GM12874 (cell line): Measurements from ENCODE around the gene PKN2.

Experiments
- TF ChIP-seq, protein P1 (sequence below): IDR thresholded peaks from 2 replicates; pipeline ENCODE4 v1.5.1; 2011; ENCODE audit warnings: low read depth, mild to moderate bottlenecking, control low read depth, low read length, moderate library complexity; ENCODE audit not compliant: insufficient read depth

The PKN2 gene

DNA sequence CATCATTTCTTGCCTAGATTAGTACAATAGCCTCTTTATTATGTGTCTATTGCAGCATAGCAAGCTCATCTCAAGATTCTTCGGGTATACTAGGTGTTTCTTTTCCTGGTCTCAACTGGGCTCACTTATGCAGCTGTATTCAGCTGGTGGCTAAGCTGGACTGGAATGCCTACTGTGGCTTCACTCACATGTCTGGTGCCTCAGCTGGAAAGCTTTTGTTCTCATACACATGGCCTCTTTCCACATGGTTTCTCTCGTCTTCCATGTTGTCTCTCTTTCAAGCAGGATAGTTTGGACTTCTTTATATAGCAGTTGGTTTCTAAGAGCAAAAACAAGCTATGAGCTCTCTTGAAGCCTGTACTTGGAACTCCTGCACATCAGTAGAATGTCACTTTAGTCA, 45.2 kb downstream of the PKN2 start:
- TF ChIP-seq, protein P1, sequence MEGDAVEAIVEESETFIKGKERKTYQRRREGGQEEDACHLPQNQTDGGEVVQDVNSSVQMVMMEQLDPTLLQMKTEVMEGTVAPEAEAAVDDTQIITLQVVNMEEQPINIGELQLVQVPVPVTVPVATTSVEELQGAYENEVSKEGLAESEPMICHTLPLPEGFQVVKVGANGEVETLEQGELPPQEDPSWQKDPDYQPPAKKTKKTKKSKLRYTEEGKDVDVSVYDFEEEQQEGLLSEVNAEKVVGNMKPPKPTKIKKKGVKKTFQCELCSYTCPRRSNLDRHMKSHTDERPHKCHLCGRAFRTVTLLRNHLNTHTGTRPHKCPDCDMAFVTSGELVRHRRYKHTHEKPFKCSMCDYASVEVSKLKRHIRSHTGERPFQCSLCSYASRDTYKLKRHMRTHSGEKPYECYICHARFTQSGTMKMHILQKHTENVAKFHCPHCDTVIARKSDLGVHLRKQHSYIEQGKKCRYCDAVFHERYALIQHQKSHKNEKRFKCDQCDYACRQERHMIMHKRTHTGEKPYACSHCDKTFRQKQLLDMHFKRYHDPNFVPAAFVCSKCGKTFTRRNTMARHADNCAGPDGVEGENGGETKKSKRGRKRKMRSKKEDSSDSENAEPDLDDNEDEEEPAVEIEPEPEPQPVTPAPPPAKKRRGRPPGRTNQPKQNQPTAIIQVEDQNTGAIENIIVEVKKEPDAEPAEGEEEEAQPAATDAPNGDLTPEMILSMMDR: no peak

DNA sequence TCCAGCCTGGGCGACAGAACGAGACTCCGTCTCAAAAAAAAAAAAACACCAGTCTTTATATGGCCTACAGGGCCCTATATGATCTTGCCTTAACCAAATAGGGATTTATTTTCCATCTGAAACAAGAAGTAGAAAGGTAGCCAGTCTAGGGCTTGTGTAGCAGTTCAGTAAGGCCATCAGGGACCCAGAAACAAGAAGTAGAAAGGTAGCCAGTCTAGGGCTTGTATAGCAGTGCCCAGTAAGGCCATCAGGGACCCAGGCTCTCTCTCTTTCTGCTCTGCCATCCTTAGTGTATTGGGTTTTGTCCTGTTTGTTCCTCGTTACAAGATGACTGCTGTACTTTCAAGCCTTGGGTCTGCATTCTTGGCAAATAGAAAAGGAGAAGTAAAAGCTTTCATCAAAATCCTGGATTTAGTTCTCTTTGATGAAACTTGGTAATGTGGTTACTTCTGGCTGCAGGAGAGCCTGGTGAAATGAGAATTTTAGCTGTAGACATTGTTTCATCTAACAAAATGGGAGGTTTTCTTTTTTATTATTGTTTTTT, 46.1 kb downstream of the PKN2 start:
- TF ChIP-seq, protein P1: no peak

DNA sequence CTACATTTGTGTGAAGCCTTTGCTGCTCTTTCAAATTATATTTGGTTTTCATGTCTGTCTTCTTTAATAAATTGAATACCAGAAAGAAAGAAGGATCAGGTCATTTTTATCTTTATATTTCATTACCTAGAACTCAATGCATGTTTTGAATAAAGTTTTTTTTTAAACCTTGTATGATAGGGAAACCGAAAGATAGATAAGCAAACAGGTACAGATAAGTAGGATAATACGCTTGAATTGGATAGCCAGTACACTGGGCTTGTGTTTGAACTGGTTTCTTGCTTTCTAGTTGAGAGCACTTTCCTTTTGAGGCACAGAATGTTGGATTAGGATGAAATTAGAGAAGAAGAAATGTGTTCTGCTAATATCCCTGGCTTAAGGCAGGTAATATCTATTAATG, 46.9 kb downstream of the PKN2 start:
- TF ChIP-seq, protein P1: no peak

DNA sequence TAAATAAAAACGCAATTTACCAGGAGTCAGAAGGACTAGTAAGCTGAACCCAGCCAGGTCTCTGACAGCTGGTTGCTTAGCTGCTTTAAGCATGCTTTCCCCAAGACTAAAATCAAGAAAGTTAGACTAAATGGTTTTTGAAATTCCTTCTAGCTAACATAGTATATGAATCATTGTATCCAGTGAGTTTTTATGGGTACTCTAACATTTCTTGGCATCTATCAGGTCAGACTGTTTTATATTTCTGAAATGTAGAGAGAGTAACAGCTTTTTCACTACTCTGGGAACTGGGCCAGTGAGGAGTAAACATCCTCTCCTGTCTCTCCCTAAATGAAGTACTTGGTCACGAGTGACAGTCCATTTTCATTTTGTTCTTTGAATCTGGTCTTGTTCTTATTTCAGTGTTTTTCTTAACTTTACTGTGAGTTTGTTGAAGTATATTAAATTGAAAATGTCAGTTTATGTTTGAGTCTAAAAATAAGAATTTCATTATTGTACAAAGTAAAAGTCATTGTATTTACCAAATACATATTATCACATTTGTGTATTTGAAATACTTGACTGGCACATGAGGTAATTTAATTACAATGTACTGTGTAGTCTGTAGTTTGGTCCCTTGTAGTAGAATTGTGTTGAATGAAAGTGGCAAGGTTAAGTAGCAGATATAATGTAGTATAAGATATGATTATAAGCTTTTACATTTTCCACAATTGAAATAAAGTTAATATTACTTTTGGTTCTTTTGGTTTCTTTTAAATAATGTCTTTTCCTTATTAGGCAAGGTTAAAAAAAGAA, 47.6 kb downstream of the PKN2 start:
- TF ChIP-seq, protein P1: no peak

- TF ChIP-seq, protein P1: no peak
Measured at GRCh38 chr1:88735382-88735781, 51.3 kb downstream of the PKN2 start.

GRCh38 chr1:88735909-88736308, 51.8 kb downstream of the PKN2 start:
- TF ChIP-seq, protein P1: no peak

DNA sequence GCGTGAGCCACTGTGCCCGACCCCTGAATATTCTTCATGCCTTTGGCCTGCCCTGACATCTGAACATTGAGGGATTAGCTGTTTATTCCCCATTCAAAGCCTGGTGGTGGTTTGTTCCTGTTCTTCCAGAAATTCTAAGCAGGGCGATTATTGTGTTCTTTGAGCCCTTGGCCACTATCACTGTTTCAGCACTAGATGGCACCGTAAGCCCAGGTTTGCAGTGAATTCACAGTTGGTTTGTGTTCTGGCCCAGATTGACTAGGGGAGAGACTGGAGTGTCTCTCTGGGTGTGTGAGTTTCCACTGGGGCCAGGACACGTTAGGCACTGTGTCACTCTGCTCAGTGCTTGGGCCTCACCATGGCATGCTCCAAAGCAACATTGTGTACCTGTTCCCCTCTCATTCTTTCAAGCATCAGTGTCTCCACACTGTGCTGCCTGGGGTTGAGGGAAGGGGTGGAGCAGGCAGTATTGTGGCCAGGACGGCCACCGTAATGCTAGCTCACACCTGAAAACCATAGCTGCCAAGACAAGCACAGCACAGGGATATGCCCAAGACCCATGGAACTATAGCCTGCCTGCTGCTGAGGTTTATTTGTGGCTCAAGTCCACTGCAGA, 52.7 kb downstream of the PKN2 start:
- TF ChIP-seq, protein P1: peak; percentile 58
